Subcutaneous abdominal adipose tissue (tissue), 5 donors: ENCODE measurements around the gene BCR.

Experiments
- H3K27ac ChIP-seq: one replicate; pipeline ENCODE4 v1.7.0; 2013; ENCODE audit warnings: low read depth, mild to moderate bottlenecking, inconsistent platforms, low read length, moderate library complexity
- H3K27me3 ChIP-seq, 5 donors: one replicate each; pipeline ENCODE4 v1.7.0; 2013; ENCODE audit warnings: low read length in 5 of 5, inconsistent platforms in 1 of 5; ENCODE audit not compliant: control insufficient read depth in 5 of 5, insufficient read depth in 4 of 5
- H3K36me3 ChIP-seq, 5 donors: one replicate each; pipeline ENCODE4 v1.7.0; 2013; ENCODE audit warnings: low read length in 5 of 5; ENCODE audit not compliant: control insufficient read depth in 5 of 5, insufficient read depth in 5 of 5
- H3K4me1 ChIP-seq, 5 donors: one replicate each; pipeline ENCODE4 v1.7.0; 2013; ENCODE audit warnings: low read length in 5 of 5, mild to moderate bottlenecking in 3 of 5, moderate library complexity in 1 of 5; ENCODE audit not compliant: control insufficient read depth in 5 of 5, insufficient read depth in 5 of 5
- H3K4me3 ChIP-seq, 5 donors: one replicate each; pipeline ENCODE4 v1.7.0; 2013; ENCODE audit warnings: low read length in 5 of 5, low read depth in 1 of 5
- H3K9ac ChIP-seq, 5 donors: one replicate each; pipeline ENCODE4 v1.7.0; 2013; ENCODE audit warnings: low read length in 5 of 5, mild to moderate bottlenecking in 4 of 5, moderate library complexity in 3 of 5
- H3K9me3 ChIP-seq, 5 donors: one replicate each; pipeline ENCODE4 v1.7.0; 2013; ENCODE audit warnings: low read length in 5 of 5; ENCODE audit not compliant: control insufficient read depth in 5 of 5
- donor health status: healthy.
- donor health status: healthy.
- donor health status: healthy.
- donor health status: healthy.
- donor health status: healthy.

Gene BCR

GRCh38 chr22:23225724-23226496, 45.6 kb downstream of the BCR start:
- Histone ChIP-seq H3K27me3 (no peaks in the 10 kb centered on the region), H3K9me3 (peaks cover 0 to 9% (median 3%) of the 10 kb centered on the region in 5 donors), H3K27ac (peak overlapping the region; percentile 87), H3K4me1 (peaks cover 14 to 65% (median 51%) of the 10 kb centered on the region in 5 donors), H3K36me3 (no peaks in the 10 kb centered on the region), H3K4me3 (no peak overlapping the region), H3K9ac (peak overlapping the region in 3 of 5 donors; percentile 31 to 56 (median 35))

GRCh38 chr22:23226497-23226850, 46.2 kb downstream of the BCR start:
- peaks cover 0 to 9% (median 3%) of the 10 kb centered on the region in 5 donors for H3K9me3 ChIP-seq
- no peak overlapping the region for H3K4me3 ChIP-seq
- H3K36me3 ChIP-seq, result no peaks in the 10 kb centered on the region
- peak overlapping the region; percentile 68 for H3K27ac ChIP-seq
- peak overlapping the region in 3 of 5 donors; percentile 10 to 35 (median 31) for H3K9ac ChIP-seq
- no peaks in the 10 kb centered on the region for H3K27me3 ChIP-seq
- peaks cover 14 to 60% (median 46%) of the 10 kb centered on the region in 5 donors for H3K4me1 ChIP-seq

DNA sequence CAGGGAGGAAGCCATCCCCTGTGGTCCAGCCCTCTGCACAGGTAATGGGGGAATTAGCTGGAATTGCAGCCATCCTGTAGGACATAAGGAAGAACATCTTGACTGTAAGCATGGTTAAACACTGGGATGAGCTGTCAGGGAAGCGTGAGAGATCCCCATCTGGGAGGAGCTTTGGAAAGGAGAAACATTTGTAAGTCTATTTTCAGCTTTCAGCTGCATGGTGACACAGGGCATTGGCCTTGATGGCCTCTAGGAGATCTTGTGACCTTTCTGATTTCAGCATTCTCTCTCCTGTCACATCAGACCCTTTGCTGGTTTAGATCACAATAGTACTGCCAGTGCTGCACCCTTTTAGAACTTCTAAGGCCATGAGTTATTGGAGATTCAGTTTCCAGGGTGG, 47.1 kb downstream of the BCR start:
- peak overlapping the region in 1 of 5 donors; percentile 14 for H3K9ac ChIP-seq
- H3K27me3 ChIP-seq, result no peaks in the 10 kb centered on the region
- H3K9me3 ChIP-seq, result peaks cover 0 to 9% (median 3%) of the 10 kb centered on the region in 5 donors
- H3K4me1 ChIP-seq, result peaks cover 13 to 60% (median 53%) of the 10 kb centered on the region in 5 donors
- H3K4me3 ChIP-seq, result no peak overlapping the region
- H3K36me3 ChIP-seq, result no peaks in the 10 kb centered on the region
- peak overlapping the region; percentile 68 for H3K27ac ChIP-seq

DNA sequence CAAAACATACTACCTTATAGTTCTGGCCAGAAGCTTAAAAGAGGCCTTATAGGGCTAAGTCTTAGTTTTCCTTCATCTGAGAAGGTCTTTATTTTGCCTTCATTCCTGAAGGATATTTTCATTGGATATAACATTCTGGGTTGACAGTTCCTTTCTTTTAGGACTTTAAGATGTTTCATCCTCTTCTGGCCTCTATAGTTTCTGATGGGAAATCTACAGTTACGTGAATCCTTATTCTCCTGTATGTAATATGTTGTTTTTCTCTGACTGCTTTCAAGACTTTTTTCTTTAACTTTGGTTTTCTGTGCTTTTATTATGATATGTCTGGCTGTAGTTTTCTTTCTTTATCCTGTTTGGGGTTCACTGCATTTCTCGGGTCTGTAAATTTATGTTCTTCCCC, 48.2 kb downstream of the BCR start:
- no peak overlapping the region for H3K27ac ChIP-seq
- no peaks in the 10 kb centered on the region for H3K27me3 ChIP-seq
- H3K9me3 ChIP-seq, result peaks cover 0 to 9% (median 3%) of the 10 kb centered on the region in 5 donors
- H3K4me3 ChIP-seq, result no peak overlapping the region
- H3K4me1 ChIP-seq, result peaks cover 7 to 51% (median 46%) of the 10 kb centered on the region in 5 donors
- no peak overlapping the region for H3K9ac ChIP-seq
- no peaks in the 10 kb centered on the region for H3K36me3 ChIP-seq

DNA sequence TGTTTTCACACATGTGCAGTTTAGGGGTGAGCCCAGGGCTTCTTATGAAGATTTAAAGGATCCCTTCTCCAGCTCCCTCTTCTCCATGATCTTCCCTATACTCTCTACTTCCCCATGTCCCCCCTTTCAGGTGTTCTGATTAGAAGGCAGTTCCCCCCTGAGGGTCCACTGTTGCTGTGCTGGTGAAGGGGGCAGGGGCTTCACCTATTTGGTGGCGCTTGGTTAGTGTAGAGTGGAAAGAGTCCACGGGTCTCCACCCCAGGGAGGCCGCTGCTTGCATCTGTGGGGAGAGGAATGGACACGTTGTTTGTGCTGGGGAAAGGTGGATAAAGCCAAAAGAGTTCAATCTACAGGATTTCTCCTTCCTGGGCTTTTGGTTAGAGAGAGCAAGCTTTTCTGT, 49.3 kb downstream of the BCR start:
- Histone ChIP-seq H3K27ac (no peak overlapping the region), H3K9me3 (peaks cover 0 to 9% (median 3%) of the 10 kb centered on the region in 5 donors), H3K36me3 (no peaks in the 10 kb centered on the region), H3K4me3 (no peak overlapping the region), H3K9ac (no peak overlapping the region), H3K27me3 (no peaks in the 10 kb centered on the region), H3K4me1 (peaks cover 3 to 52% (median 39%) of the 10 kb centered on the region in 5 donors)

DNA sequence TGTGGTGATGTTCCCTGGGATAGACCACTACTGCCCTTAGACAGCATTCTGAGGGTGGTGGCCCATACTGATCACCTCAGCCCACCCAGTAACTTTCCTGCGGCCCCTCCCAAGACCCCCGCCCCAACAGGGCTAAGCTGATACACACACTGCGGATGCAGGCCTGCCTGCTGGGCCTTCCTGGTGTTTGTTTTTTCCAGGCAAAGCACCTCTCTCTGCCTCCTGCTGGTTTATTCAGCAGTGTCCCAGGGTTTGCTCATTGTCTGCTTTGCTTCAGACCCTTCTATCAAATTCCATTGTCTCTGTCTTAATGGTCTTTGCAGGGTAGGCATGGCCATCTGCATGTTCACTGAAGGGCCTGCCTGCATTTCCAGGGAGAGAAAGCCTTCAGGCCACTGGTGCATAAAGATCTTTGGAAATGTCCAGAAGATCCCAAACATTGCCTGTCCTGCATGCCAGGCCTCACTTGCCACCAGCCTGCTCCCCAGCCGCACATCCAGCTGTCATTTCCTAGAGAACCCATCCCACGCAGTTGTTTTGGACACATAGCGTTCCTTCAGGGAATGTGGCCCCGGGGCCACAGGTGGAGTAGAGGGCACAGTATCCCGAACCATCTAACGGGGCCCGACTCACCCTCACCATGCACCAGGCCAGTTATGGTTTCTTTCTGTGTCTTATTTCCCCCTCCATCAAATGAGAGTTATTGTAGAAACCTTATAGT, 50.2 kb downstream of the BCR start:
- Histone ChIP-seq H3K9me3 (peaks cover 0 to 9% (median 3%) of the 10 kb centered on the region in 5 donors), H3K27ac (no peak overlapping the region), H3K36me3 (no peaks in the 10 kb centered on the region), H3K4me3 (no peak overlapping the region), H3K4me1 (peaks cover 3 to 48% (median 30%) of the 10 kb centered on the region in 5 donors), H3K27me3 (no peaks in the 10 kb centered on the region), H3K9ac (peak overlapping the region in 1 of 5 donors; percentile 13)

DNA sequence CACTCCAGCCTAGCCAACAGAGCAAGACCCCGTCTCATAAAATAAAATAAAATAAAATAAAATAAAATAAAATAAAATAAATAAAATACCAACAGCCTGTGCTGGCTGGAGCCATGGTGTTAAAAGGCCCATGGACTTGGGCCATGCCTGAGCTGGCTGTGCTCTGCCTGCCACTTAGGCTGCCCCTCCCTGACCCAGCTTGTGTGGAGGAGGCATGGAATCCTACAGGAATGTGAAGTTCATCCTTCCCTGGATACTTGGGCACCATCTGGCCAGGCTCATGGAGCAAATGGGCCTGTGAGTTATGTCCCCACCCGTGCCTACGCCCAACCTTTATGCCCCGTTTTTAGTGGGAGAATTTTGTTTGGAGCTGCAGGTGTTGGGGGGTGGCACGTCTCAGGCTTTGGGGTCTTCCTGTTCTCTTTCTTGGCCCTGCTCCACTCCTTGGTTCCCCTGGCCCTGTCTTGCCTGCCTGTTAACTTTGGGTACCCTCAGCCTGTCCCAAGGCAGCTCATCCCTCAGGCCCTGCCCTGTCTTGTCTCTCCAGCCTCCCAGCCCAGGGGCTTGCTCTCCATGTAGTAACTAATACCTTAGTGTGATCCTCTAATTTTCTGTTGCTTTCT, 51.3 kb downstream of the BCR start:
- H3K36me3 ChIP-seq, result no peaks in the 10 kb centered on the region
- peaks cover 0 to 48% (median 26%) of the 10 kb centered on the region in 5 donors for H3K4me1 ChIP-seq

GRCh38 chr22:23232094-23232905, 52.0 kb downstream of the BCR start:
- no peaks in the 10 kb centered on the region for H3K27me3 ChIP-seq
- no peaks in the 10 kb centered on the region for H3K36me3 ChIP-seq
- no peak overlapping the region for H3K27ac ChIP-seq
- H3K4me3 ChIP-seq, result no peak overlapping the region
- H3K9ac ChIP-seq, result no peak overlapping the region
- peaks cover 6 to 48% (median 26%) of the 10 kb centered on the region in 5 donors for H3K4me1 ChIP-seq
- H3K9me3 ChIP-seq, result peaks cover 0 to 9% (median 3%) of the 10 kb centered on the region in 5 donors

More for the DNA sequence above, 51.3 kb downstream of the BCR start:
- Histone ChIP-seq H3K9me3 (peaks cover 0 to 9% (median 3%) of the 10 kb centered on the region in 5 donors), H3K27ac (no peak overlapping the region), H3K9ac (peak overlapping the region in 1 of 5 donors; percentile 3), H3K4me3 (no peak overlapping the region), H3K27me3 (no peaks in the 10 kb centered on the region)

- H3K4me1 ChIP-seq, result peaks cover 11 to 53% (median 29%) of the 10 kb centered on the region in 5 donors
- no peak overlapping the region for H3K27ac ChIP-seq
- no peak overlapping the region for H3K9ac ChIP-seq
- no peaks in the 10 kb centered on the region for H3K36me3 ChIP-seq
- no peak overlapping the region for H3K4me3 ChIP-seq
- H3K27me3 ChIP-seq, result no peaks in the 10 kb centered on the region
- H3K9me3 ChIP-seq, result peaks cover 0 to 9% (median 3%) of the 10 kb centered on the region in 5 donors
Measured at GRCh38 chr22:23233084-23233531, 52.8 kb downstream of the BCR start.
